ENCODE measurements around the gene ZBTB5.
A peak's percentile ranks its signal among the peaks of the same experiment; 100 is the strongest.
"Not testable (repeated sequence)": the region's sequence is repeated elsewhere in the genome, so short reads cannot be mapped to it uniquely, and the experiment has no call there.

The ZBTB5 gene

GRCh38 chr9:37486616-37487548, 21.6 kb upstream of the ZBTB5 start:
- peak overlapping the region; percentile 99 for H3K4me3 ChIP-seq (replicated peaks; ENCODE audit: low read depth, low read length)
- DNase-seq (ENCODE audit: extremely low read depth, low read depth) = no peak
- TF ChIP-seq CTCF (IDR thresholded peaks at IDR 0.05; ENCODE audit: low read depth, low read length, missing control alignments) = no peak

GRCh38 chr9:37486256-37486615, 21.0 kb upstream of the ZBTB5 start:
- no peak for DNase-seq (ENCODE audit: extremely low read depth, low read depth)
- TF ChIP-seq CTCF (IDR thresholded peaks at IDR 0.05; ENCODE audit: low read depth, low read length, missing control alignments) = no peak
- peak overlapping the region; percentile 99 for H3K4me3 ChIP-seq (replicated peaks; ENCODE audit: low read depth, low read length)

GRCh38 chr9:37485389-37486255, 20.4 kb upstream of the ZBTB5 start, which contains the start of gene POLR1E:
Gene POLR1E, plus strand, starts transcription at chr9:37485948. Its CDS starts 100 bp downstream, at chr9:37486048.
- peak within 1 kb of the TSS; percentile 99 for H3K4me3 ChIP-seq (replicated peaks; ENCODE audit: low read depth, low read length)
- DNase-seq (ENCODE audit: extremely low read depth, low read depth) = peak; percentile 87
- no peak for TF ChIP-seq CTCF (IDR thresholded peaks at IDR 0.05; ENCODE audit: low read depth, low read length, missing control alignments)

- peak; percentile 4 for TF ChIP-seq CTCF (IDR thresholded peaks at IDR 0.05; ENCODE audit: low read depth, low read length, missing control alignments)
- H3K4me3 ChIP-seq (replicated peaks; ENCODE audit: low read depth, low read length) = no peak overlapping the region
- DNase-seq (ENCODE audit: extremely low read depth, low read depth) = no peak
Observed at GRCh38 chr9:37480759-37481158, 15.5 kb upstream of the ZBTB5 start.

- not testable (repeated sequence) for DNase-seq (ENCODE audit: extremely low read depth, low read depth); H3K4me3 ChIP-seq (replicated peaks; ENCODE audit: low read depth, low read length)
Observed at GRCh38 chr9:37477987-37478619, 12.9 kb upstream of the ZBTB5 start.

GRCh38 chr9:37477443-37477842, 12.2 kb upstream of the ZBTB5 start:
- DNase-seq (ENCODE audit: extremely low read depth, low read depth); H3K4me3 ChIP-seq (replicated peaks; ENCODE audit: low read depth, low read length): not testable (repeated sequence)

- no peak overlapping the region for H3K4me3 ChIP-seq (replicated peaks; ENCODE audit: low read depth, low read length)
- TF ChIP-seq CTCF (IDR thresholded peaks at IDR 0.05; ENCODE audit: low read depth, low read length, missing control alignments) = no peak
- DNase-seq (ENCODE audit: extremely low read depth, low read depth) = no peak
Observed at GRCh38 chr9:37476930-37477329, 11.7 kb upstream of the ZBTB5 start.
